IPS-18a (cell line): Measurements from ENCODE around the gene KIF3B.
"Not testable (repeated sequence)": the region's sequence is repeated elsewhere in the genome, so short reads cannot be mapped to it uniquely, and the experiment has no call there.

ENCODE experiments used
- H3K27ac ChIP-seq: one replicate; pipeline ENCODE4 v1.5.1; 2013; ENCODE audit warnings: low read length
- H3K27me3 ChIP-seq: one replicate; pipeline ENCODE4 v1.6.1; 2013; ENCODE audit warnings: mild to moderate bottlenecking, low read length; ENCODE audit not compliant: control insufficient read depth, insufficient read depth
- H3K36me3 ChIP-seq: one replicate; pipeline ENCODE4 v1.6.1; 2013; ENCODE audit warnings: low read depth, low read length; ENCODE audit not compliant: control insufficient read depth
- H3K4me1 ChIP-seq: one replicate; pipeline ENCODE4 v1.6.1; 2013; ENCODE audit warnings: low read depth, low read length; ENCODE audit not compliant: control insufficient read depth
- H3K4me3 ChIP-seq: one replicate; pipeline ENCODE4 v1.5.1; 2013; ENCODE audit warnings: low read length
- H3K9ac ChIP-seq: one replicate; pipeline ENCODE4 v1.6.1; 2013; ENCODE audit warnings: mild to moderate bottlenecking, low read length, moderate library complexity
- H3K9me3 ChIP-seq: one replicate; pipeline ENCODE4 v1.6.1; 2013; ENCODE audit warnings: low read depth, low read length; ENCODE audit not compliant: control insufficient read depth

The KIF3B gene

DNA sequence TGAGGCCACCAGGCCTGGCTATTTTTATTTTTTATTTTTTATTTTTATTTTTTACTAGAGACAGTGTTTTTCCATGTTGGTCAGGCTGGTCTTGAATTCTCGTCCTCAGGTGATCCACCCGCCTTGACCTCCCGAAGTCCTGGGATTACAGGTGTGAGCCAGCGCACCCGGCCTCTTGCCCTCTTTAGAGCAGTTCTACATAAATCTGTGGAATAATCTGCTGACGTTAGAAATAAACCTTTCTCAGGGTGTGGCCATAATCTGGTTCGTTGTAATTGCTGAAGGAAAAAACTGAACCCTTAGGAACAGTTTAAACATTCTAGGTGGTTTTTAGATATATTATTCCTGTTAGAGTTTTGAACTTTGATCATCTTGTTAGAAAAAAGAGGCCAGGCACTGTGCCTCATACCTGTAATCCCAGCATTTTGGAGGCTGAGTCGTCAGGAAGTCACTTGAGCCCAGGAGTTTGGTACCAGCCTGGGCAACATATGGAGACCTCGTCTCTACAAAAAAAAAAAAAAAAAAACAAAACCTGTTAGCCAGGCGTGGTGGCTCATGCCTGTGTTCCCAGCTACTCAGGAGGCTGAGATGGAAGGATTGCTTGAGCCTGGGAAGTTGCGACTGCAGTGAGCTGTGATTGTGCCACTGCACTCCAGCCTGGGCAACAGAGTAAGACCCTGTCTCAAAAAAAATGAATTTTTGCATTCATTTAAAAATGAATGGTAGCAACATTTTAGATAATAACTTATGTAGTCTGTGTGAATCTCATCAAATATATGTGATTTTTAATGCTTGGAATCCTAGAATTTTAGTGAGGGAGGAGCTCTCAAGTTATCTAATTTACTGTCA, 104.9 kb downstream of the KIF3B start:
- no peak overlapping the region for H3K4me3 ChIP-seq
- H3K9ac ChIP-seq, result no peak overlapping the region
- H3K9me3 ChIP-seq, result no peaks in the 10 kb centered on the region
- no peak overlapping the region for H3K27ac ChIP-seq
- no peaks in the 10 kb centered on the region for H3K36me3 ChIP-seq
- H3K4me1 ChIP-seq, result no peaks in the 10 kb centered on the region
- H3K27me3 ChIP-seq, result no peaks in the 10 kb centered on the region

DNA sequence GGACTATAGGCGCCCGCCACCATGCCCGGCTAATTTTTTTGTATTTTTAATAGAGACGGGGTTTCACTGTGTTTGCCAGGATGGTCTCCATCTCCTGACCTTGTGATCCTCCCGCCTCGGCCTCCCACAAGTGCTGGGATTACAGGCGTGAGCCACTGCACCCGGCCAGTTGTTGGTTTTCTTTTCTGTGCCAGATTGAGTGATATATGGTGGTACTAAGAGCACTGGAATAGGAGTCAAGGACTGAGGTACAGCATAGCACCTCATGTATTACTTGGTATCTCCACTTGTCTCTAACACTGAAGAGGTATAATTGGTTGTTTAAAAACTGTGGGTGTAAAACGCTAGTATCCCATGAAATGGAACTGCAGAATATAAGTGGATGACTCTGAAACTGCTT, 106.0 kb downstream of the KIF3B start:
- H3K36me3 ChIP-seq, H3K27ac ChIP-seq, H3K9me3 ChIP-seq, H3K4me3 ChIP-seq, H3K27me3 ChIP-seq, H3K9ac ChIP-seq, H3K4me1 ChIP-seq: not testable (repeated sequence)
